HEK293 (cell line): Measurements from ENCODE around the gene CDPF1.

Experiments
- CTCF ChIP-seq: fragments of 450-650 bp; formaldehyde crosslinking; IDR thresholded peaks from 2 replicates; pipeline ENCODE4 v1.5.1; 2016; ENCODE audit warnings: missing biosample characterization, missing genetic modification characterization
- GLIS2 ChIP-seq: fragments of 450-650 bp; formaldehyde crosslinking; IDR thresholded peaks from 2 replicates; pipeline ENCODE4 v1.5.1; 2016; ENCODE audit warnings: missing biosample characterization, missing genetic modification characterization
- MYNN ChIP-seq: fragments of 450-650 bp; formaldehyde crosslinking; IDR thresholded peaks from 2 replicates; pipeline ENCODE4 v1.5.1; 2016; ENCODE audit warnings: missing biosample characterization, missing genetic modification characterization, borderline replicate concordance
- TCF7L2 ChIP-seq: IDR thresholded peaks from 2 replicates; pipeline ENCODE4 v1.6.1; 2011; ENCODE audit warnings: low read depth, mild to moderate bottlenecking, inconsistent platforms, low read length, moderate library complexity, borderline replicate concordance
- YY1 ChIP-seq: fragments of 450-650 bp; formaldehyde crosslinking; IDR thresholded peaks from 2 replicates; pipeline ENCODE4 v1.5.1; 2018; ENCODE audit warnings: missing biosample characterization, missing genetic modification characterization
- ZBTB11 ChIP-seq: fragments of 450-650 bp; formaldehyde crosslinking; conservative IDR thresholded peaks from 2 replicates; pipeline ENCODE4 v1.5.1; 2016; ENCODE audit warnings: low read depth, missing biosample characterization, missing genetic modification characterization
- ZNF274 ChIP-seq, 2 experiments: fragments of 200-500 bp in 1 of 2; fragments of 450-650 bp in 1 of 2; sonication (Bioruptor generic) in 1 of 2; formaldehyde crosslinking in 1 of 2; IDR thresholded peaks; 2 replicates each; pipeline versions ENCODE4 v1.5.1 to v1.6.1; 2014 to 2016; ENCODE audit warnings: borderline replicate concordance in 1 of 2, inconsistent platforms in 1 of 2, low read length in 1 of 2, missing biosample characterization in 1 of 2, missing genetic modification characterization in 1 of 2
- ZNF48 ChIP-seq: fragments of 450-650 bp; formaldehyde crosslinking; IDR thresholded peaks from 2 replicates; pipeline ENCODE4 v1.5.1; 2016; ENCODE audit warnings: missing biosample characterization, missing genetic modification characterization
- ZNF768 ChIP-seq: fragments of 450-650 bp; formaldehyde crosslinking; IDR thresholded peaks from 2 replicates; pipeline ENCODE4 v1.5.1; 2018; ENCODE audit warnings: missing biosample characterization, mild to moderate bottlenecking, missing genetic modification characterization
- ZNF830 ChIP-seq: fragments of 450-650 bp; IDR thresholded peaks from 2 replicates; pipeline ENCODE4 v1.5.0; 2018; ENCODE audit warnings: missing biosample characterization, missing genetic modification characterization, low read depth, mild to moderate bottlenecking, moderate library complexity

GRCh38 chr22:46202897-46203600, 47.0 kb downstream of the CDPF1 start:
- TF ChIP-seq MYNN (tag by site-specific recombination) (no peak), TCF7L2 (no peak), ZNF768 (no peak), YY1 (tag by site-specific recombination) (no peak), CTCF (tag by site-specific recombination) (no peak), ZNF274 (IDR thresholded peaks at IDR 0.05; ENCODE audit: low read length) (no peak), ZNF274 (tag by site-specific recombination; IDR thresholded peaks at IDR 0.05; ENCODE audit: borderline replicate concordance) (no peak), ZNF48 (tag by site-specific recombination) (no peak), ZNF830 (tag by site-specific recombination) (no peak), ZBTB11 (tag by site-specific recombination) (no peak), GLIS2 (tag by site-specific recombination) (no peak)
